ENCODE data around the gene PTPN4.

The PTPN4 gene

GRCh38 chr2:119759451-119760236 lies at the start of gene PTPN4:
Gene PTPN4, plus strand, starts transcription at chr2:119759922. Its CDS starts 49,932 bp downstream, at chr2:119809854.
- DNase-seq = peak; percentile 99

- no peak for DNase-seq
Measured at GRCh38 chr2:119710281-119710680, 49.4 kb upstream of the PTPN4 start.

- DNase-seq = no peak
Measured at GRCh38 chr2:119711352-119711751, 48.4 kb upstream of the PTPN4 start.

- no peak for DNase-seq
Measured at GRCh38 chr2:119712571-119712970, 47.2 kb upstream of the PTPN4 start.

GRCh38 chr2:119713819-119714490 lies 45.8 kb upstream of the PTPN4 start:
- no peak for DNase-seq

GRCh38 chr2:119715409-119716283 lies 44.1 kb upstream of the PTPN4 start:
- no peak for DNase-seq

GRCh38 chr2:119716284-119716672 lies 43.4 kb upstream of the PTPN4 start:
- DNase-seq = no peak

GRCh38 chr2:119718501-119719260 lies 41.0 kb upstream of the PTPN4 start:
- DNase-seq = peak; percentile 15

- no peak for DNase-seq
Measured at GRCh38 chr2:119719261-119719627, 40.5 kb upstream of the PTPN4 start.

- no peak for DNase-seq
Measured at GRCh38 chr2:119721043-119721442, 38.7 kb upstream of the PTPN4 start.

GRCh38 chr2:119721462-119721861 lies 38.3 kb upstream of the PTPN4 start:
- no peak for DNase-seq

GRCh38 chr2:119721904-119722303 lies 37.8 kb upstream of the PTPN4 start:
- DNase-seq = no peak

GRCh38 chr2:119723186-119723585 lies 36.5 kb upstream of the PTPN4 start:
- DNase-seq = no peak

- DNase-seq = no peak
Measured at GRCh38 chr2:119723784-119724467, 35.8 kb upstream of the PTPN4 start.

GRCh38 chr2:119724656-119725485 lies 34.9 kb upstream of the PTPN4 start:
- no peak for DNase-seq

- no peak for DNase-seq
Measured at GRCh38 chr2:119727493-119727892, 32.2 kb upstream of the PTPN4 start.

- DNase-seq = no peak
Measured at GRCh38 chr2:119728421-119728820, 31.3 kb upstream of the PTPN4 start.

- DNase-seq = no peak
Measured at GRCh38 chr2:119730671-119731177, 29.0 kb upstream of the PTPN4 start.

GRCh38 chr2:119731983-119732382 lies 27.7 kb upstream of the PTPN4 start:
- no peak for DNase-seq

- no peak for DNase-seq
Measured at GRCh38 chr2:119732601-119733164, 27.0 kb upstream of the PTPN4 start.

GRCh38 chr2:119734047-119734446 lies 25.7 kb upstream of the PTPN4 start:
- DNase-seq = no peak

Measured in CD4-positive, alpha-beta T cell treated with Interleukin-4 for 4 hours (primary cell).